Loucy (cell line): ENCODE results near the gene LRRC1.

Experiments
- EZH2phosphoT487 ChIP-seq: fragments of 200-600 bp; IDR thresholded peaks from 2 replicates; pipeline ENCODE4 v1.6.1; 2018; ENCODE audit warnings: antibody characterized with exemption, mild to moderate bottlenecking, moderate library complexity, borderline replicate concordance
- TF ChIP-seq, protein P1 (sequence below): fragments of 200-600 bp; sonication (generic); conservative IDR thresholded peaks from 2 replicates; pipeline ENCODE4 v1.5.1; 2014; ENCODE audit warnings: mild to moderate bottlenecking, antibody characterized with exemption, low read length

DNA sequence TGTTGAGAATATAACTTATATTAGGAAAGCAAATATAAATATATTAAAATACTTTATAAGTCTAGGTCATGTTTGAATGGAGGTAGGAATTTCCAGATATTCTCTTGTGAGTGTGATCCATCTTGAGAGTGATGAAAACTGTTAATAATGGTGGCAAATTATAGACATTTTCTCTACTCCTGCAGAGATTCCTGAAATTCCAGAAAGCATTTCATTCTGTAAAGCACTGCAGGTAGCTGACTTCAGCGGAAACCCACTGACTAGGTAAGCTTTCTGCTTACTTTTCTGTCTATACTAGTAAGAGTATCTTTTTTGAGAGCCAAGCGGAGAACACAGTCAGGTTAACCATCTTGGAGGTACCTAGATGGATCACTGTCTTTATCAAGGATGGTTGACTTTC, 84.0 kb downstream of the LRRC1 start:
- TF ChIP-seq, protein P1, sequence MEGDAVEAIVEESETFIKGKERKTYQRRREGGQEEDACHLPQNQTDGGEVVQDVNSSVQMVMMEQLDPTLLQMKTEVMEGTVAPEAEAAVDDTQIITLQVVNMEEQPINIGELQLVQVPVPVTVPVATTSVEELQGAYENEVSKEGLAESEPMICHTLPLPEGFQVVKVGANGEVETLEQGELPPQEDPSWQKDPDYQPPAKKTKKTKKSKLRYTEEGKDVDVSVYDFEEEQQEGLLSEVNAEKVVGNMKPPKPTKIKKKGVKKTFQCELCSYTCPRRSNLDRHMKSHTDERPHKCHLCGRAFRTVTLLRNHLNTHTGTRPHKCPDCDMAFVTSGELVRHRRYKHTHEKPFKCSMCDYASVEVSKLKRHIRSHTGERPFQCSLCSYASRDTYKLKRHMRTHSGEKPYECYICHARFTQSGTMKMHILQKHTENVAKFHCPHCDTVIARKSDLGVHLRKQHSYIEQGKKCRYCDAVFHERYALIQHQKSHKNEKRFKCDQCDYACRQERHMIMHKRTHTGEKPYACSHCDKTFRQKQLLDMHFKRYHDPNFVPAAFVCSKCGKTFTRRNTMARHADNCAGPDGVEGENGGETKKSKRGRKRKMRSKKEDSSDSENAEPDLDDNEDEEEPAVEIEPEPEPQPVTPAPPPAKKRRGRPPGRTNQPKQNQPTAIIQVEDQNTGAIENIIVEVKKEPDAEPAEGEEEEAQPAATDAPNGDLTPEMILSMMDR = no peak
- no peak for TF ChIP-seq EZH2phosphoT487
